ENCODE measurements around the gene GBX2. TPM values are rescaled to one million over a fixed set of nuclear protein-coding genes. Genes with fewer than 3 reads are reported as not detected.

GBX2 gene
- total RNA-seq, 1 donor = not detected

- no peak for DNase-seq (ENCODE audit: insufficient read length, low spot score, missing footprints)
- Histone ChIP-seq H3K79me2 (ENCODE audit: insufficient read depth, low read length) (no peaks in the 10 kb centered on the region), H3K4me2 (ENCODE audit: insufficient read depth, low read length) (no peak overlapping the region), H3K27ac (ENCODE audit: low read depth, low read length) (no peak overlapping the region), H3K4me3 (ENCODE audit: insufficient read depth, low read length) (no peak overlapping the region), H3K36me3 (ENCODE audit: insufficient read depth, low read length) (no peaks in the 10 kb centered on the region), H3K4me1 (ENCODE audit: insufficient read depth, low read length) (no peaks in the 10 kb centered on the region), H4K20me1 (ENCODE audit: insufficient read depth, low read length) (no peaks in the 10 kb centered on the region), H3K27me3 (ENCODE audit: insufficient read depth, low read length) (peaks cover 7% of the 10 kb centered on the region), H3K9me3 (ENCODE audit: low read depth, low read length) (no peaks in the 10 kb centered on the region), H2AFZ (ENCODE audit: low read length) (no peak overlapping the region)
- no peak for TF ChIP-seq CTCF (IDR thresholded peaks at IDR 0.05; ENCODE audit: extremely low read depth, low read depth, low read length)
These were observed 47.0 kb upstream of the GBX2 start for GRCh38 chr2:236215196-236215595.

GRCh38 chr2:236214376-236214995, 46.3 kb upstream of the GBX2 start:
- H2AFZ ChIP-seq (ENCODE audit: low read length) = no peak overlapping the region
- H3K27ac ChIP-seq (ENCODE audit: low read depth, low read length) = no peak overlapping the region
- no peaks in the 10 kb centered on the region for H3K4me1 ChIP-seq (ENCODE audit: insufficient read depth, low read length)
- no peak overlapping the region for H3K4me3 ChIP-seq (ENCODE audit: insufficient read depth, low read length)
- no peaks in the 10 kb centered on the region for H4K20me1 ChIP-seq (ENCODE audit: insufficient read depth, low read length)
- TF ChIP-seq CTCF (IDR thresholded peaks at IDR 0.05; ENCODE audit: extremely low read depth, low read depth, low read length) = no peak
- no peak for DNase-seq (ENCODE audit: insufficient read length, low spot score, missing footprints)
- no peaks in the 10 kb centered on the region for H3K36me3 ChIP-seq (ENCODE audit: insufficient read depth, low read length)
- H3K27me3 ChIP-seq (ENCODE audit: insufficient read depth, low read length) = peaks cover 7% of the 10 kb centered on the region
- no peak overlapping the region for H3K4me2 ChIP-seq (ENCODE audit: insufficient read depth, low read length)
- no peaks in the 10 kb centered on the region for H3K79me2 ChIP-seq (ENCODE audit: insufficient read depth, low read length)
- no peaks in the 10 kb centered on the region for H3K9me3 ChIP-seq (ENCODE audit: low read depth, low read length)

GRCh38 chr2:236211296-236211695, 43.1 kb upstream of the GBX2 start:
- Histone ChIP-seq H3K4me3 (ENCODE audit: insufficient read depth, low read length) (no peak overlapping the region), H3K27me3 (ENCODE audit: insufficient read depth, low read length) (peaks cover 7% of the 10 kb centered on the region), H3K27ac (ENCODE audit: low read depth, low read length) (no peak overlapping the region), H4K20me1 (ENCODE audit: insufficient read depth, low read length) (no peaks in the 10 kb centered on the region), H3K79me2 (ENCODE audit: insufficient read depth, low read length) (no peaks in the 10 kb centered on the region), H3K9me3 (ENCODE audit: low read depth, low read length) (no peaks in the 10 kb centered on the region), H3K4me1 (ENCODE audit: insufficient read depth, low read length) (no peaks in the 10 kb centered on the region), H2AFZ (ENCODE audit: low read length) (no peak overlapping the region), H3K36me3 (ENCODE audit: insufficient read depth, low read length) (no peaks in the 10 kb centered on the region), H3K4me2 (ENCODE audit: insufficient read depth, low read length) (no peak overlapping the region)
- TF ChIP-seq CTCF (IDR thresholded peaks at IDR 0.05; ENCODE audit: extremely low read depth, low read depth, low read length) = no peak
- no peak for DNase-seq (ENCODE audit: insufficient read length, low spot score, missing footprints)

DNA sequence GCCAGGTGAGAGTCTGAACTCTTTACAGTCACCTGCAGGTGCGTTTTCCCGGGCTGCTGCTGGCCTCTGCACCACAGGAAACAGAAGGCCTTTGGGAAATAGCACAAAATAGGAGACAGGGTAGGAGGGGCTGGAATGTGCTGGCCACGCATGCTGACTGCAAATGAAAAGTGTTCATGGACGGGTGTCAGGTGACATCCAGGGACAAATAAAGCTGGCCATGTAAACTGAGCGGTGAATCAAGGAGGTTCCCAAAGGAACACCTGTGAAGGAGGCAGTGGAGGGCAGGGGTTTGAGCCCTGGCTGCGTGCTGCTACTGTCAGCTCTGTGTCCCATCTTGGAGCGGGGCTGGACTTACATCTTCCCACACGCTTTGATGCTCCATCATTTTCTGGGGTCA, 42.4 kb upstream of the GBX2 start:
- Histone ChIP-seq H4K20me1 (ENCODE audit: insufficient read depth, low read length) (no peaks in the 10 kb centered on the region), H3K79me2 (ENCODE audit: insufficient read depth, low read length) (no peaks in the 10 kb centered on the region), H3K9me3 (ENCODE audit: low read depth, low read length) (no peaks in the 10 kb centered on the region), H3K36me3 (ENCODE audit: insufficient read depth, low read length) (no peaks in the 10 kb centered on the region), H3K27ac (ENCODE audit: low read depth, low read length) (no peak overlapping the region), H3K4me2 (ENCODE audit: insufficient read depth, low read length) (no peak overlapping the region), H2AFZ (ENCODE audit: low read length) (no peak overlapping the region), H3K4me3 (ENCODE audit: insufficient read depth, low read length) (no peak overlapping the region), H3K4me1 (ENCODE audit: insufficient read depth, low read length) (no peaks in the 10 kb centered on the region), H3K27me3 (ENCODE audit: insufficient read depth, low read length) (peaks cover 7% of the 10 kb centered on the region)
- no peak for DNase-seq (ENCODE audit: insufficient read length, low spot score, missing footprints)
- TF ChIP-seq CTCF (IDR thresholded peaks at IDR 0.05; ENCODE audit: extremely low read depth, low read depth, low read length) = no peak

All from osteoblast (primary cell).